Keratinocyte (primary cell): ENCODE results near the gene RNF150. TPM values are rescaled to one million over a fixed set of nuclear protein-coding genes. Genes with fewer than 3 reads are reported as not detected.

ENCODE experiments used
- DNase-seq: peaks from one replicate; pipeline ENCODE4 v3.0.0-alpha.2; 2011; ENCODE audit warnings: low read depth, missing footprints, low spot score
- FAIRE-seq: peaks from 2 replicates; lab custom pipeline; 2011; peaks lifted over from hg19 to GRCh38; lab: Jason Lieb, UNC
- H2AFZ ChIP-seq: 2 replicates; pipeline ENCODE4 v1.6.0; 2012; ENCODE audit warnings: low read length, control low read depth, inconsistent platforms; ENCODE audit not compliant: control insufficient read depth
- H3K27ac ChIP-seq: 2 replicates; pipeline ENCODE4 v1.5.1; 2011; ENCODE audit warnings: low read length; ENCODE audit not compliant: control insufficient read depth, insufficient read depth
- H3K27me3 ChIP-seq: 3 replicates; pipeline ENCODE4 v1.6.0; 2011; ENCODE audit warnings: low read length; ENCODE audit not compliant: control insufficient read depth, insufficient read depth; ENCODE audit errors: extremely low read depth
- H3K36me3 ChIP-seq, 2 experiments: 2 replicates in 1 of 2; 3 replicates in 1 of 2; pipeline ENCODE4 v1.5.1; 2011; ENCODE audit warnings: low read length in 2 of 2, mild to moderate bottlenecking in 1 of 2; ENCODE audit not compliant: control insufficient read depth in 2 of 2, insufficient read depth in 2 of 2; ENCODE audit errors: extremely low read depth in 1 of 2
- H3K4me1 ChIP-seq: 3 replicates; pipeline ENCODE4 v1.5.1; 2011; ENCODE audit warnings: low read length; ENCODE audit not compliant: control insufficient read depth, insufficient read depth; ENCODE audit errors: extremely low read depth
- H3K4me2 ChIP-seq: 3 replicates; pipeline ENCODE4 v1.6.0; 2011; ENCODE audit warnings: low read depth, low read length; ENCODE audit not compliant: control insufficient read depth, insufficient read depth; ENCODE audit errors: extremely low read depth
- H3K4me3 ChIP-seq, 3 experiments: fragments of 200-600 bp in 1 of 3; sonication (generic) in 1 of 3; 2 replicates in 2 of 3; 3 replicates in 1 of 3; pipeline ENCODE4 v1.5.1; 2011 to 2016; ENCODE audit warnings: low read length in 3 of 3, mild to moderate bottlenecking in 3 of 3, control low read depth in 2 of 3, inconsistent platforms in 1 of 3, low read depth in 1 of 3, mixed read lengths in 1 of 3, mixed run types in 1 of 3, moderate library complexity in 1 of 3; ENCODE audit not compliant: control insufficient read depth in 2 of 3, insufficient read depth in 2 of 3; ENCODE audit errors: extremely low read depth in 1 of 3
- H3K79me2 ChIP-seq: 2 replicates; pipeline ENCODE4 v1.6.0; 2012; ENCODE audit warnings: low read length; ENCODE audit not compliant: control insufficient read depth, insufficient read depth
- H3K9ac ChIP-seq: 3 replicates; pipeline ENCODE4 v1.6.0; 2011; ENCODE audit warnings: low read length; ENCODE audit not compliant: control insufficient read depth, insufficient read depth; ENCODE audit errors: extremely low read depth
- H3K9me1 ChIP-seq: 3 replicates; pipeline ENCODE4 v1.6.0; 2011; ENCODE audit warnings: low read length; ENCODE audit not compliant: control insufficient read depth, insufficient read depth; ENCODE audit errors: extremely low read depth
- H3K9me3 ChIP-seq: 2 replicates; pipeline ENCODE4 v1.5.1; 2012; ENCODE audit warnings: low read depth, low read length; ENCODE audit not compliant: control insufficient read depth
- H4K20me1 ChIP-seq: 3 replicates; pipeline ENCODE4 v1.6.0; 2011; ENCODE audit warnings: low read length; ENCODE audit not compliant: control insufficient read depth, insufficient read depth; ENCODE audit errors: extremely low read depth
- CTCF ChIP-seq, 3 experiments: IDR thresholded peaks in 1 of 3; conservative IDR thresholded peaks in 1 of 3; optimal IDR thresholded peaks in 1 of 3; 2 replicates in 2 of 3; 3 replicates in 1 of 3; pipeline versions ENCODE3 to v1.5.1; 2011; ENCODE audit warnings: low read length in 3 of 3, mild to moderate bottlenecking in 3 of 3, moderate library complexity in 2 of 3, control low read depth in 1 of 3, inconsistent platforms in 1 of 3; ENCODE audit not compliant: insufficient read depth in 2 of 3; ENCODE audit errors: extremely low read depth in 1 of 3
- EZH2 ChIP-seq: IDR thresholded peaks from one replicate; pipeline ENCODE4 v1.6.1; 2012; ENCODE audit warnings: inconsistent platforms, mild to moderate bottlenecking, low read length, moderate library complexity
- dilution Hi-C: fragments of 300-500 bp; cut with MboI; formaldehyde crosslinking; loops from one replicate; pipeline ENCODE4 v1.7.0; 2020; ENCODE audit warnings: low sequenced_read_pairs; ENCODE audit not compliant: extremely low pct_ligation_motif_present
- polyA plus RNA-seq, 5 experiments: library from polyadenylated mRNA; depleted of rRNA in 3 of 5; stranded (reverse) in 3 of 5; stranded (forward) in 1 of 5; unstranded in 1 of 5; fragments of >200 nt; gene quantifications; 1 replicate in 1 of 5; 2 replicates in 3 of 5; 3 replicates in 1 of 5; pipeline versions ENCODE4 v1.2.1 to v1.2.3, GENCODE V29; 2011 to 2012; ENCODE audit warnings: missing spikeins in 2 of 5, low read depth in 1 of 5, low replicate concordance in 1 of 5

RNF150 gene
- polyA plus RNA-seq, 1 donor (not counting 4 experiments of a cell fraction or from before 2014, with no cell fraction given) = 0.18 TPM

- Histone ChIP-seq H3K9ac (no peak overlapping the region), H3K36me3 (no peaks in the 10 kb centered on the region), H3K79me2 (no peaks in the 10 kb centered on the region), H4K20me1 (no peaks in the 10 kb centered on the region), H3K27me3 (no peaks in the 10 kb centered on the region), H3K4me3 (no peak overlapping the region), H3K9me1 (no peaks in the 10 kb centered on the region), H3K4me1 (no peaks in the 10 kb centered on the region), H2AFZ (no peak overlapping the region), H3K9me3 (no peaks in the 10 kb centered on the region), H3K27ac (no peak overlapping the region), H3K4me2 (no peak overlapping the region)
- DNase-seq (no peak), FAIRE-seq (no peak)
- TF ChIP-seq CTCF (optimal IDR thresholded peaks at IDR 0.05 in 1 of 3, IDR thresholded peaks at IDR 0.05 in 1 of 3, conservative IDR thresholded peaks at IDR 0.05 in 1 of 3; ENCODE audit: extremely low read depth in 1 of 3, insufficient read depth in 2 of 3, low read length in 3 of 3) (no peak), EZH2 (no peak)
- dilution Hi-C loops = loop anchor here (25.0 kb wide), 1 partner anchor 243 kb away; the partner anchor contains the start of gene RNF150
Observed at GRCh38 chr4:140893939-140894338, 239.3 kb downstream of the RNF150 start.

GRCh38 chr4:140888054-140888453, 245.2 kb downstream of the RNF150 start:
- H3K9ac ChIP-seq = no peak overlapping the region
- no peak for FAIRE-seq
- H3K4me2 ChIP-seq = no peak overlapping the region
- TF ChIP-seq EZH2 = no peak
- TF ChIP-seq CTCF (optimal IDR thresholded peaks at IDR 0.05 in 1 of 3, IDR thresholded peaks at IDR 0.05 in 1 of 3, conservative IDR thresholded peaks at IDR 0.05 in 1 of 3; ENCODE audit: extremely low read depth in 1 of 3, insufficient read depth in 2 of 3, low read length in 3 of 3) = no peak
- H3K4me1 ChIP-seq = no peaks in the 10 kb centered on the region
- peaks cover 3% of the 10 kb centered on the region for H3K27me3 ChIP-seq
- dilution Hi-C loops = loop anchor here (25.0 kb wide), 1 partner anchor 249 kb away; the partner anchor contains the start of gene RNF150
- no peaks in the 10 kb centered on the region for H3K9me3 ChIP-seq
- no peak for DNase-seq
- H3K27ac ChIP-seq = no peak overlapping the region
- H3K36me3 ChIP-seq = no peaks in the 10 kb centered on the region
- H2AFZ ChIP-seq = no peak overlapping the region
- H3K9me1 ChIP-seq = no peaks in the 10 kb centered on the region
- H3K79me2 ChIP-seq = no peaks in the 10 kb centered on the region
- H4K20me1 ChIP-seq = no peaks in the 10 kb centered on the region
- H3K4me3 ChIP-seq = no peak overlapping the region
